IPS-18c (cell line): Measurements from ENCODE around the gene PHF1.
A peak's percentile ranks its signal among the peaks of the same experiment; 100 is the strongest.

Experiments
- H3K4me3 ChIP-seq: 2 replicates; pipeline ENCODE4 v1.7.0; 2013; ENCODE audit warnings: low read depth, mild to moderate bottlenecking, low read length, moderate library complexity; ENCODE audit not compliant: insufficient read depth
- H3K9me3 ChIP-seq: one replicate; pipeline ENCODE4 v1.6.1; 2013; ENCODE audit warnings: mild to moderate bottlenecking, low read length, moderate library complexity; ENCODE audit not compliant: control insufficient read depth, insufficient read depth

PHF1 gene

DNA sequence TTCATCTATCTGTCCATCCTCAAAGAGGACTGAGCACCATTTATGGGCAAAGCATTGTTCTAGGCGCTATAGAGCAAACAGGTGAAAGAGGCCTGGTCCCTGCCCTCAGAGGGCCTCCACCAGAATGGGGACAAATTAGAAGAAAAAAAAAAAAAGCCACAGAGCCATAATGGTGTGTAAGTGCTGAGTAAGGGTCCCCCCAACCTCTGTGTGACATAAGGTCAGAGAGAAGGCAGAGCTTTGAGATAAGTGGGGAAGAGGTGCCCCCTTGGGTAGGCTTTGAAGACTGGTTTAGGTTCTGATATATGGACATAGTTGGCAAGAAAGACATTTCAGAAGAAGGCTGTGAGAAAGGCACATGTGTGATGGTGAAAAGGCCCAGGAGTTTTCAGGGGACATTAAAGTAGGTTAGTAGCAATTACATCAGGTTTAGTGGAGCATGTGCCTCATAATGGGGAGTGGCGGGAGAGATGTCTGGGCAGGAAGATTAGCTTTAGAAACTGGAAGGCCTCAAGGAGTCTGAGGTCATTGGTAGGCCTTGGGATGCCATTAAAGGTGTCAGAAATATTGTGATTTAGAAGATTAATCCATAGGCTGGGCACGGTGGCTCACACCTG is 28.3 kb downstream of the PHF1 start:
- no peaks in the 10 kb centered on the region for H3K9me3 ChIP-seq
- no peak overlapping the region for H3K4me3 ChIP-seq

DNA sequence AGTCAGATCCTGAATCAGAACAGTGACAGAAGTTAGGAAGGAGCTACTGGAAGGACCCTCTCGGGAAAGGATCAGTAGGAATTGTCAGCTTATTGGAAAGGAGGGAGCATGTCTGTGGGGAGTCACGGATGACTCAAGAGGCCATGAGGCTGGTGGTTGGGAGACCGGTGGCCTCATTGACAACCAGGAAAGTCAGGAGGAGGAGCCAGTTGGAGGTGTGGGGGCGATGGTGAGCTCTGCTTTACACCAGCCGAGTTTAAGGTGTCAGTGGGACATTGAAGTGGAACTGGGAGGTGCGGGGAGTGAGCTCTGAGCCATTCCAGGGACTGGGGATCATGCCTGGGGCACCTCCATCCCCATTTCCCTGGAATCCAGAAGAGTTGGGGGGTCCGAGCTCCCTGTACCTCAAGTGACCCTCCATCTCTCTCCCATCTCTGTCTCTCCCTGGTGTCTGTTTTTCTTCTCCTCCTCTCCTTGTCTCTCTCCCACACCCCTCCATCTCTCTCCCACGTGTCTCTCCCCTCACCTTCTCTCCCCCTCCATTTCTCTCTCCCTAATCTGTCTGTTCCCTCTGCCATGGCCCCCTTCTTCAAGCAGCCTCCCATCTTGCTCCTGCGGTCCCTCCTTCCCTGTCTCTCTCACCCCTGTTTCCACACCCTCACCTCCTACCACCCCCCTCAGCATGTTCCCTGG is 29.3 kb downstream of the PHF1 start:
- H3K9me3 ChIP-seq, result no peaks in the 10 kb centered on the region
- no peak overlapping the region for H3K4me3 ChIP-seq

DNA sequence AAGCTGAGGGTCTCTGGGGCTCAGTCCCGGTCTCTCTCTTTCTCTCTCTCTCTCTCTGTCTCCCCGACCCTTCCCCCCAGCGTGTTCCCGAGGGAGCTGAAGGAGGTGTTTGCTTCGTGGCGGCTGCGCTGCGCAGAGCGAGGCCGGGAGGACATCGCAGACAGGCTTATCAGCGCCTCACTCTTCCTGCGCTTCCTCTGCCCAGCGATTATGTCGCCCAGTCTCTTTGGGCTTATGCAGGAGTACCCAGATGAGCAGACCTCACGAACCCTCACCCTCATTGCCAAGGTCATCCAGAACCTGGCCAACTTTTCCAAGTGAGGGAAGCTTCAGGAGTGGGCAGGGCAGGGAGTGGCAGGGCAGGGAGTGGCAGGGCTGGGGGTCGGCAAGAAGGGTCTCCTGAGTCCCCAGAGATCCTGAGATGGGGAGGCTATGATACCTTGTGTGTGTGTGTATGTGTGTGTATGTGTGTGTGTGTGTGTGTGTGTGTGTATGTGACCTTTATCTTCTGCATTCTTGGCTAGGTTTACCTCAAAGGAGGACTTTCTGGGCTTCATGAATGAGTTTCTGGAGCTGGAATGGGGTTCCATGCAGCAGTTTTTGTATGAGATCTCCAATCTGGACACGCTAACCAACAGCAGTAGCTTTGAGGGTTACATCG is 30.0 kb downstream of the PHF1 start:
- Histone ChIP-seq H3K9me3 (no peaks in the 10 kb centered on the region), H3K4me3 (no peak overlapping the region)

GRCh38 chr6:33441457-33441856 is 30.6 kb downstream of the PHF1 start:
- Histone ChIP-seq H3K9me3 (no peaks in the 10 kb centered on the region), H3K4me3 (no peak overlapping the region)

DNA sequence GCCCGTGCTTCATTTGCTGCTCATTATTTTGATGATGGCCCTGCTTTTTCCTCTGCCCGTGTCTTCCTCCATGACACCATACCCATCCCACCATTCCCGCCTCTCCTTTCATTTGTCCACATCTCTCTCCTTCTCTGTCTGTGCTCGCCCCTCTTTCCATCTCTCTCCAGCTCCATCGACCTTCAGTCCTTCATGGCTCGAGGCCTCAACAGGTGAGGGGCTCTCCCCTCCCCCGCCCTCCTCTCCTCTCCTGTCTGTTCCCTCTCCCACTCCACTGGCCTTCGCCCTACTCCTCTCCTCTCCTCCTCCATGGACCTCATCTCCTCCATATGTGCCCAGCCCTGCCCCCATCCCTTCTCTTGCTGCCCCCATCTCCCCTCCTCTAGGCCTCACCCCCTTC is 31.5 kb downstream of the PHF1 start:
- no peaks in the 10 kb centered on the region for H3K9me3 ChIP-seq
- no peak overlapping the region for H3K4me3 ChIP-seq

GRCh38 chr6:33443025-33443424 is 32.2 kb downstream of the PHF1 start:
- no peak overlapping the region for H3K4me3 ChIP-seq
- H3K9me3 ChIP-seq, result no peaks in the 10 kb centered on the region

- H3K4me3 ChIP-seq, result no peak overlapping the region
- no peaks in the 10 kb centered on the region for H3K9me3 ChIP-seq
Observed at GRCh38 chr6:33443619-33444504, 33.0 kb downstream of the PHF1 start.

DNA sequence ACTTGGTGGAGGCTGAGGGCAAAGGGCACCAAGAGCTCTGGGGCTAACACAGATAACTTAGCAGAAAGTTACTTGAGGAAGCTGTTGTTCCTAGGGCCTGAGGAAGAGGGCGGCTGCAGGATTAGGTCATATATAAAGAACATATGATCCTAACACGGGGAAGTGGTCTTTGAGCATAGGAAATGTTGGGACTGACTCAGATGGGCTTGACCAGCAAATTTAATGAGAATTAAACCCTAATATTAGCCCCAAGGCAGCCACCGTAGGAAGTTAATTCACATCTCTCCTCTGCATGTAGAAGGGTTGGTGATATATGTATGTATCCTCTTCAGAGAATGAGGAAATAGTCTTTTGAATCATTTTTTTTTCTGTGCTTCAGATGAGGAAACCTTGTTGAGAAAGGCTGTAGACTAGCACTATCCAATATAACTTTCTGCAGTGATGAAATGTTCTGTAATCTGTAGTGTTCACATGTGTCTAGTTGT is 34.3 kb downstream of the PHF1 start:
- Histone ChIP-seq H3K9me3 (no peaks in the 10 kb centered on the region), H3K4me3 (no peak overlapping the region)

DNA sequence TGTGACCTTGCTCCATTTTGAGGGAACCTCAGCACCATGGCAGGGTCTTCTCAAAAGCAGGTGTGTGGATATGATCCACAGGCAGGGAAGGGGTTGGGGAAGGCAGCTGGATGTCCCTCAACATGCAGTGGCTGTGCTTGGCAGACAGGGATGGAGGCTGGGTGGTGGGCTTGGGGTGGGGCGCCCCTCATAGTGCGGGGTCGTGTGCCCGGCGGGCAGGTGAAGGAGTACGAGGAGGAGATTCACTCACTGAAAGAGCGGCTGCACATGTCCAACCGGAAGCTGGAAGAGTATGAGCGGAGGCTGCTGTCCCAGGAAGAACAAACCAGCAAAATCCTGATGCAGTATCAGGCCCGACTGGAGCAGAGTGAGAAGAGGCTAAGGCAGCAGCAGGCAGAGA is 35.5 kb downstream of the PHF1 start:
- H3K9me3 ChIP-seq, result no peaks in the 10 kb centered on the region
- H3K4me3 ChIP-seq, result no peak overlapping the region

GRCh38 chr6:33450434-33450833 is 39.6 kb downstream of the PHF1 start:
- Histone ChIP-seq H3K4me3 (no peak overlapping the region), H3K9me3 (no peaks in the 10 kb centered on the region)

- no peaks in the 10 kb centered on the region for H3K9me3 ChIP-seq
Observed at GRCh38 chr6:33451606-33452005, 40.8 kb downstream of the PHF1 start.

DNA sequence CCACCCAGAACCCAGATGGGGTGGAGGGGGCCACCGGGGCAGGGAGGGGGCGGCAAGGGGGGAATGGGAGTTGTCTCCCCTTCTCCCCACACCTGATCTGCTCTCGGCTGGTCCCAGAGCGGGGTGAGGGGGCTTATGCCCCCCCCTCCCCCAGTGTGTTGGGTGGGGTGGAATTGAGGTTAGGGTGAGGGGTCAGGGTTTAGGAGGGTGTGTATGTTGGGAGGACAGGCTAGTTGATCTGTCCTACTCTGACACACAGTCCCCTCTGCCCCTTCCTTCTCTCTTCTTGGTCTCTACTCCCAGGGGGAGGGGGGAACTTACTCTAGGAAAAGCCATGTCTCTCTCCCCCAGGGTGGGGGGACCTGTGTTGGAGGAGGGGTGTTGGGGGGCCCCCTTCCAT is 41.7 kb downstream of the PHF1 start:
- Histone ChIP-seq H3K9me3 (no peaks in the 10 kb centered on the region), H3K4me3 (no peak overlapping the region)

More at GRCh38 chr6:33451606-33452005, 40.8 kb downstream of the PHF1 start:
- H3K4me3 ChIP-seq, result no peak overlapping the region

GRCh38 chr6:33453393-33454008 is 42.7 kb downstream of the PHF1 start:
- Histone ChIP-seq H3K4me3 (peak overlapping the region; percentile 94; the same call in 1 of the 2 replicates), H3K9me3 (no peaks in the 10 kb centered on the region)

GRCh38 chr6:33454009-33454946 is 43.5 kb downstream of the PHF1 start, which contains the start of gene ZBTB9:
TSS of gene ZBTB9 (plus strand) at chr6:33454576. CDS start at chr6:33455101, 525 bp downstream.
- H3K9me3 ChIP-seq, result no peaks in the 10 kb centered on the region
- peak within 1 kb of the TSS; percentile 94 for H3K4me3 ChIP-seq

DNA sequence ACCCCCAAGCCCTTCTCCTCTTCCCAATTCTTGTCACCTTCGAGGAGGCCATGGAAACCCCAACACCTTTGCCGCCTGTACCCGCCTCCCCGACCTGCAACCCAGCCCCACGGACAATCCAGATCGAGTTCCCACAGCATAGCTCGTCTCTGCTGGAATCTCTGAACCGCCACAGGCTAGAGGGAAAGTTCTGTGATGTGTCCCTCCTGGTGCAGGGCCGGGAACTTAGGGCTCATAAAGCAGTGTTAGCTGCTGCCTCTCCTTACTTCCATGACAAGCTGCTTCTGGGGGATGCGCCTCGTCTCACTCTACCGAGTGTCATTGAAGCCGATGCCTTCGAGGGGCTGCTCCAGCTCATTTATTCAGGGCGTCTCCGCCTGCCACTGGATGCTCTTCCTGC is 44.2 kb downstream of the PHF1 start:
- peak overlapping the region; percentile 94 for H3K4me3 ChIP-seq
- no peaks in the 10 kb centered on the region for H3K9me3 ChIP-seq

DNA sequence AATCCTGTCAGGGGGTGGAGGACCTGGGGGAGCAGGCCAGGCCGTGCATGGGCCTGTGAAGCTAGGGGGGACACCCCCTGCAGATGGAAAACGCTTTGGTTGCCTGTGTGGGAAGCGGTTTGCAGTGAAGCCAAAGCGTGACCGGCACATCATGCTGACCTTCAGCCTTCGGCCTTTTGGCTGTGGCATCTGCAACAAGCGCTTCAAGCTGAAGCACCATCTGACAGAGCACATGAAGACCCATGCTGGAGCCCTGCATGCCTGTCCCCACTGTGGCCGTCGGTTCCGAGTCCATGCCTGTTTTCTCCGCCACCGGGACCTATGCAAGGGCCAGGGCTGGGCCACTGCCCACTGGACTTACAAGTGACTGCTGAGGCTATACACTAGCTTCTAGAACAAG is 45.3 kb downstream of the PHF1 start:
- H3K4me3 ChIP-seq, result no peak overlapping the region

More for the DNA sequence above, 45.3 kb downstream of the PHF1 start:
- no peaks in the 10 kb centered on the region for H3K9me3 ChIP-seq
